DMS53 treated with DMSO at 0.1 percent for 48 hours (cell line): ENCODE results near the gene ZBTB16.

Experiments
- DNase-seq: peaks from one replicate; lab custom pipeline; 2025; ENCODE audit not compliant: unreplicated experiment; lab: John Stamatoyannopoulos, UW

ZBTB16 gene

DNA sequence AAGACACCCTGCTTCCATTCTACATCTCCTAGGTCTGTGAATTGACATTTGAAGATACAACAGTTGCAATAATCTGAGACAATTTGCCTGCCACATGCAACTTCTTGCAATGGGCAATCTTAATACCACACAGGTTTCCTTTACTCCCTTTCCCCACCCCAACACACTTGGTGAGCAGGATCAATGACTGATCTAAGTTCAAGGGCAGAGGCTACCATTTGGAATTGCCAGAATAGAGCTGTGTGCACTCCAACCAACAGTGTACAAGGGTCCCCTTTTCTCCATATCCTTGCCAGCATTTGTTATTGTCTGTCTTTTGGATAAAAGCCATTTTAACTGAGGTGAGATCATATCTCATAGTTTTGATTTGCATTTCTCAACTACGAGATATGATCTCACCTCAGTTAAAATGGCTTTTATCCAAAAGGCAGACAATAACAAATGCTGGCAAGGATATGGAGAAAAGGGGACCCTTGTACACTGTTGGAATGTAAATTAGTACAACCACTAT lies 233.7 kb downstream of the ZBTB16 start:
- no peak for DNase-seq

DNA sequence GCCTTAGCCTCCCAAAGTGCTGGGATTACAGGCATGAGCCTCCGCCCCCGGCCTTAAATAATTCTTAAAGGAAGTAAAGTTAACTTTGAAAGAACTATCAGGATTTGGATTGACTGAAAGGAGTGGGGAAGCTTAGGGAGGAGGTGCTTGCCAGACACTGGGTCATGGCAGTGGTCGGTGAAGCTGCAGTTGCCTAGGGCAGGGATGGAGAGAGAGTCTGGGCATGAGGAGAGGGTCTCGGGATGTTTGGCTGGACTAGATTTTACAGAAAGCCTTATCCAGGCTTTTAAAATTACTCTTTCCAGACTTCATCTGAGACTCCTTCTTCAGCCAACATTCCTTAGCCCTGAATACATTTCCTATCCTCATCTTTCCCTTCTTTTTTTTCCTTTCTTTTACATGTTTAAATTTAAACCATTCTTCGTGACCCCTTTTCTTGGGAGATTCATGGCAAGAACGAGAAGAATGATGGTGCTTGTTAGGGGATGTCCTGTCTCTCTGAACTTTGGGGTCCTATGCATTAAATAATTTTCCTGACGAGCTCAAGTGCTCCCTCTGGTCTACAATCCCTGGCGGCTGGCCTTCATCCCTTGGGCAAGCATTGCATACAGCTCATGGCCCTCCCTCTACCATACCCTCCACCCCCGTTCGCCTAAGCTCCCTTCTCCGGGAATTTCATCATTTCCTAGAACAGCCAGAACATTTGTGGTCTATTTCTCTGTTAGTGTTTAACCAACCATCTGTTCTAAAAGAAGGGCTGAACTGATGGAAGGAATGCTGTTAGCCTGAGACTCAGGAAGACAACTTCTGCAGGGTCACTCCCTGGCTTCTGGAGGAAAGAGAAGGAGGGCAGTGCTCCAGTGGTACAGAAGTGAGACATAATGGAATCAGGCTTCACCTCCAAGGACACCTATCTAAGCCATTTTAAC lies 236.4 kb downstream of the ZBTB16 start, which contains the start of gene NNMT:
Gene NNMT, plus strand, starts transcription at position 724 of the 929 bp plus-strand sequence. Its CDS starts 158 bp downstream, at position 882.
- DNase-seq, result no peak

DNA sequence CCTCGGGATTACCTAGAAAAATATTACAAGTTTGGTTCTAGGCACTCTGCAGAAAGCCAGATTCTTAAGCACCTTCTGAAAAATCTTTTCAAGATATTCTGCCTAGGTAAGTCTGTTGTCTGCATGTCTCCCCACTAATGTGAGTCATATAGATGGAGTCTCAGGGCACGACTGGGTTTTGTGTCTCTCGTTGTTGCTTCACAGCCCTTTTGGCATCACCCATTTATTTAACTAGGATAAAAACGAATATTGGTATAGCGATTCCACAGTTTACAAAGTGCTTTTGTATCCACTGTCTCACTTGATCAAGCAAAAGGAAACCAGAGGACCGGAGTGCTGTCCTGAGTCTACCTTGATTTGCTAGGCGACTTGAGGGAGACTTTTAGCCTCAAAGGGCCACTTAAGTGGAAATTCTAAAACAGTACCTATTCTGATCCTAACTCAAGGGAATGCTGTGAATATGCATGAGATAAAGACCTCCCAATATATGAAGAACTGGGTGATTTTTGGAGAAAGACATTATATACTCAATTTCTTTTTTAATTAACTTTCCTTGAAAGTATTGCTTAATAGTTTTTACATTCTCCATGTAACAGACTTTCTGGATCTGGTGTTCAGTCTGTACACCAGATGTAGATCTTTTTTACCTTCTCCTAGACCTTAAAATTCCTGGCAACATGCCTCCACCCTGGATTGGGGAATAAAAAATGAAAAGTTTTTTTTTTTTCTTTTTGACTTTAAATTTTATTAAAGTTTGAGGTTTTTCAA lies 237.3 kb downstream of the ZBTB16 start:
- DNase-seq, result no peak

DNA sequence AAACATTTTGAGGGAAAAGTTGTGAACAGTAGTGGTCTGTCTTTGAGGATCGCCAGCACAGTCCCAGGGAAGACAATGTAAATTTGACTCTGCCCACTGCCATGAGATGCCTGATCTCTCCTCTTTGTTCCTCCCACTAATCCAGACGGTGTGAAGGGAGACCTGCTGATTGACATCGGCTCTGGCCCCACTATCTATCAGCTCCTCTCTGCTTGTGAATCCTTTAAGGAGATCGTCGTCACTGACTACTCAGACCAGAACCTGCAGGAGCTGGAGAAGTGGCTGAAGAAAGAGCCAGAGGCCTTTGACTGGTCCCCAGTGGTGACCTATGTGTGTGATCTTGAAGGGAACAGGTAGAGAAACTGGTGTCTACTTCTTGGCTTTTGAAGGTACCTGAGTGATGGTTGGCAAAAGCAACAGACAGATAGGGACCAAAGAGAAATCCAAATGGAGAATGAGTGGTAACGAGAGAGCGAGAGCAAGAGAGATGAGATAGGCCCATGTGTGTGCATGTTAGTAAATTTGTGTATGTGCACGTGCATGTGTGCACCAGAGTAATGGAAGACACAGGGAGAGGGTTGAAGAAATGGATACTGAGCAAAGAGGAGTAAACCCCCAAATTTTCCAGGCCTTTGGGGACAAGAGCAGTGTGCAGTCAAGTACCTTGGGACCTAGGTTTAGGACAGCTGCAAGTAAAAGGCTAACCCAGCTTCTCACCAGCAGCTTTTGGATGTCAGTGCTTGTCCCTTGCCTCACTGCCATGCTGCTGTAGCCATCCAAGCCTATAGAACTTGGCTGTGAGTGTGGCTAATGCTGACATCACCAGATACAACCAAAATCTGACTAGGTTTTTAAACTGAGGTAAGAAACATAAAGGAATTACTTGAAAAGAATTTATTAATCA lies 238.5 kb downstream of the ZBTB16 start:
- DNase-seq, result no peak

DNA sequence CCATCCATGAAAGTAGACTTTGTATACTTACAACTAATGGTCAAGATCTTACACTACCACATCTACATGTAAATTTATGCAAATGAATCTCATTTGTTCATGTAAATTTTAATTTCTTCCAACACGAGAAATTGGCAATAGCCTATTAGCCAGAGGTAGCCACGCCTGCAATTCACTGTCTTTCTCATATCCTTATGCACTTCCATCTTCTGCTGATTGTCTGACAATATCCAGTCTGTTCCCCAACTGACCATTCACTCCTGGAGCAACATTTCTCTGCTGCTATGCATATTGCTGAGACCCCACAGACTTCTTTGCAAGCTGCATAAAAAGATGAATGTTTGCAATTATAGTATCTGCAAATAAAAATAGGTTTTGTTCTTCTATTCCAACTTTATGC lies 239.2 kb downstream of the ZBTB16 start:
- no peak for DNase-seq
